Measurements from ENCODE around the gene CRYBG3.

Gene CRYBG3

DNA sequence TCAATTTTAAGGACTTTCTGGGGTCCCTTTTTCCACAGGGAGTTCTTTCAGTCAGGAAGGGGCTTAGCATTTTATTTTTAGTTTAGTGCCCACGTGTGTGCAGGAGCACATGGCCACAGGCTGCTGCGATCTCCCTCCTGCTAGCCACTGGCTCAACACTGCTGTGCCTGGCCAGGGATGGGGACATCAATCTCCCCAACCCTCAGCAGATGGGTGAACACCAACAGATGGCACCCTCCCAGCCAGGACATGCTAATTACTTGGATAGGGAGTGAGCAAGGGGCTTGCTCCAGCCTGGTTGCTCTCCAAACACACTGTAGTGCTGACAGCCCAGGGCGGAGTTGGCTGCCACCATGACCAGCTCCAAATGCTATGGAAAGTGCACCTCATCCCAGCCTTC lies 157.8 kb downstream of the CRYBG3 start:
- DNase-seq, result no peak

DNA sequence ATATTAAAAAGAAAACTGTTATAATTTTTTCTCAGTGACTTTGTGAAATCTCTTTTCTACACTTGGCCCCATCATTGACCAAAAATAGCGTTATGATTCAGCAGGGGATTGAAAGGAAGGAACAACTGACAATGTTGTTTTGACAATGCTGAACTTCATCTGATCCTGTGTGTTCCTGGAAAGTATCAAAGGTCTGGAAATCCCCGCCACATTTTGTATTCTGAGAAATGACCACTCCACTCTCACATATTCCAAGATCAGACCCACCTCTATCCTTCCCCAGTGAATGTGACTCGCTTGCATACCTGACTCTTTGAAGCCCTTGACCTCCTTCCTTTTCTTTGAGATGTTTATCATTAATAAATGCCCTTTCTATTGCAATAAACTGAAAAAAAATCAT lies 160.1 kb downstream of the CRYBG3 start:
- no peak for DNase-seq

DNA sequence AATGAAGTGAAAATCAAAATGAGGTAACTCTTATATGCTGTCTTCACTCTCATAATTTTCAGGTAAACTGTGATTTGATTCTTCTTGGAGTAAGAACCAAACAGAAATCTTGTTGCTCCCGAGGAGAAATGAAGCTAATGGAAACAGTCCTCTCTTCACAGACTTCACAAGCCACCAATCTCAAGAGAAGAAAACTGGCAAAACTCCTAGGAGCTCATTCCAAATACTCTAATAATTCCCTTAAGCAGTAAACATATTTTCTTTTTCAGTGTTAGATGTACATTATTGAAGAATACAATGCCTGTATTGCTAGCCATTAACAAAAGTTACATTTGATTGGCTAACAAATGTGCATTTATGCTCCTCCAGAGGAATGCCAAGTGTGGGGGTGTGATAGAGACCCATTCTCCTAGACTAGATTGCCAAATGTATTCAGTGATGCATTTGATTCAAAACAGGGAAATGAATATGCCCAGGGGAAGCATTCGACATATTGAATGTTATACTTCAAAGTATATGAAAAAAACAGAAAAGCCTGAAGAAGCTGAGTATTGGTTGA lies 162.2 kb downstream of the CRYBG3 start:
- DNase-seq, result no peak

DNA sequence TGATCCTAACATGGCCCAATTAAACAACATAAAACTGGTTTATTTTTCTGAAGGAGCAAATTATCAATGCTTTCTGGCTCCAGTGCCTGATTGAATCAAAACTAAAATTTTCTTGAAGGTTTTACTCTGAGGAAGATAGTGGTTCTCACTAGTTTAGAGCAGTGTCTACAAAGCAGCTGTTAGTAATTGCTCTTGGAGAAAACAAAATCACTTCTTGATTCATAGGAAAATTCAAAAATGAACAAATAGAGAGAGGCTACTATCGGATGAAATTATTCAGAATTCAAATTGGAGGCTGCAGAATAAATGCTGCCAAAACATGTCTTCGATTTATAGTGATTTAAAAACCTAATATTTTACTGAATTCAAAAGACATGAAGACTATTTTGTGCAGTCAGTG lies 165.5 kb downstream of the CRYBG3 start:
- no peak for DNase-seq

DNA sequence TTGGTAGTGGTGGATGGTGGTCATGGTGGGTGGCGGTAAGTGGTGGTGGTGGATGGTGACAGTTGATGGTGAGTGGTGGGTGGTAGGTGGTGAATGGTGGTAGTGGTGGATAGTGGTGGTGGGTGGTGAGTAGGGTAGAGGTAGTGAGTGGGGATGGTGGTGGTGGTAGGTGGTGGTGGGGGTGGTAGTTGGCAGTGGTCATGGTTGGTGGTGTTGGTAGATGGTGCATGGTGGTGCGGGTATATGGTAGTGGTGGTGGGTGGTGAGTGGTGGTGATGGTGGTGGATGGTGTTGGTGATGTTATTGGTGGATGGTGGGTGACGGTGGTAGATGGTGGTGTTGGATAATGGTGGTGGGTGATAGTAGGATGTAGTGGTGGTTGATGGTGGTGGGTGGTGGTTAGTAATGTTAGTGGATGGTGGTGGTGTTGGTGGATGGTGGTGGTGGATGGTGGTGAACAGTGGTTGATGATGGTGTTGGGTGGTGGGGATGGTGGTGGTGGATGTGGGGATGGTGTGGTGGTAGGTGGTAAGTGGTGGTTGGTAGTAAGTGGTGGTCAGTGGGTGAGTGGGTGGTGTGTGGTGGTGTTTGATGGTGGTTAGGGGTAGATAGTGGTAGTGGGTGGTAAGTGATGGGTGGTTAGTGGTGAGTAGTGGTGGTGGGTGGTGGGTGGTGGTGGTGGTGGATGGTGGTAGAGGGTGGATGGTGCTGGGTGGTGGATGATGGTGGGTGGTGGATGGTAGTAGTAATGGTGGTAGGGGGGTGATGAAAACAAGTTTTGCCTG lies 167.2 kb downstream of the CRYBG3 start:
- DNase-seq, result no peak

DNA sequence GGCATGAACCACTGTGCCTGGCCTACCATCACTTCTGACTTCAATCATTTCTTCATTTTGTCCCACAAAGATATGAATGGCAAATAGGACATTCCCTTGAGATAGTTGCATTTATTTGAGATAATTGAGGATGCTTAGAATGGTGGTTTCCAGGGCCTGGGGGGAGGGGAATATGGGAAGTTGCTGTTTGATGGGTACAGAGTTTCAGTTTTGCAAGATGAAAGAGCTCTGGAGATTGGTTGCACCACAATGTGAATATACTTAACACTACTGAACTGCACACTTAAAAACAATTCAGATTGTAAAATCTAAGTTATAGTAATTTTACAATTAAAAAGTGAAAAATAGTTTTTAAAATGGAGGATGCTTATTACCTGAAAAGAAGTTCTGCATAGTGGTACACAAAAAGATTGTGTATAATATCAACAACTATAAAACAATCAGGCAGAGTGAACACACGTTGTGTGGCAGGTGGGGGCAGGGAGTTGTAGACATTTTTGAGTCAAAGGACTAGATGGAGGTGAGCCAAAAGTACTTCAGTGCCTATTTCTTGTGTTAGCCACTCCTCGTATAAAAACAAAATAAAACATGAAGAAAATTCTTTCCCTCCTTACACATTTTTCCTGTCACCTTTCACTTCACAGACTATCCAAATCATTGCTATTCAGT lies 168.9 kb downstream of the CRYBG3 start:
- no peak for DNase-seq

DNA sequence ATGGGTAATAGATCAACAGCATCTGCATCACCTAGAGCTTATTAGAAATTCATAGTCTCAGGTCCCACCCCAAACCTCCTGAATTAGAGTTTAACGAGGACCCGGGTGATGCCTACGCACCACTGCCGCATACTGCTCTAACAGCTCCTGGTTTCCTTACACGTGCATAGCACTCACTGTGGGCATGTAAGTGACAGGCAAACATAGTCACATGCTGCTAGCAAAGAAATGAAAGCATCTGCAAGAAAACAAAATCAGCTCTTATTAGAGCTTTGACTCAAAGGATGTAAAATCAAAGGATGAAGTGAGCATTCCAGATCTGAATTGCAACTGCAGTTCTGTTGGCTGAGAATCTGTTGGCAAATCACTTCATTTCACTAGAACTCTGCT lies 169.5 kb downstream of the CRYBG3 start:
- DNase-seq, result peak; percentile 11

DNA sequence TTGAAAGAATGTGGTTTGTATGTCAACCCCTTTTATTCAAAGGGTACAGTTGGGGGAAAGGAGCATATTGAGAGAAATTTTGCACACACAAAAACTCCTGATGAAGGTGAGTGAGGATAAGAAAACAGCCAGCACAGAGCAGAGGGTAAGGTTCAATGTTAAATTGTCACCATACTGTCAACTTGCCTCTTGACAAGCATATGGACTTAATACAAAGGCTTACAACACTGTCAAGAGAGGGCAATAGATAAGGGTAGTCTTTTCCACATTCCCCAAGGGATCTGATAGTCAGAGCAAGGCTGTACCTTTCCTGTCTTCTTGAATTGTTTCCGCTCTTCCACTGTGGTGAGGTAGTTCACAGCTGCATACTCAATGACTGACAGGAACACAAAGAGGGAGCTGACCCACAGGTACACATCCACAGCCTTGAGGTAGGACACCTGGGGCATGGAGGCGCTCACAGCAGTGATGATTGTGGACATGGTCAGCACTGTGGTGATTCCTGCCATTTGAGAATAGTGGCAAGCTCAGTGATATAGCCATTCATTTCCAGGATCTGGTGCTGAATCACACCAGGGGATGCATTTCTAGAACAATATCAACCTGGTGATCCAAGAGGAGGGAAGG lies 170.8 kb downstream of the CRYBG3 start:
- DNase-seq, result no peak

DNA sequence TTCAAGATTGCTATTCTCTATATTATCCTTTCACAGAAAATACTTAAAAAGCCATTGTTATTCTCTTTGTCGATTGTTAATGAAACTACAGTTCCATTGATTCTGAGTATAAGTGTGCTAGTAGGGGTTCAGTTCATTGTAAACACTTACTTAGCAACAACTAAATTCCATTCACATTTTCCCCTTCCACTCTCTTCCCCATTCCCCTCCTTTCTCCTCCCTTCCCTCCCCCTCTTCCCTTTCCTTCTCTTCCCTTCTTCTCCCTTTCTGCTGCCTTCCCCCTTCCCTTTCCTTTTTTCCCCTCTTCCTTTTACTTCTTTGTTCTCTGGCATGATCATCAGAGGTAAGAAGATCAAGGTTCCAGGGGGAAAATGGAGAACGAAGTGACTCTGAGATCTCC lies 171.7 kb downstream of the CRYBG3 start:
- no peak for DNase-seq

DNA sequence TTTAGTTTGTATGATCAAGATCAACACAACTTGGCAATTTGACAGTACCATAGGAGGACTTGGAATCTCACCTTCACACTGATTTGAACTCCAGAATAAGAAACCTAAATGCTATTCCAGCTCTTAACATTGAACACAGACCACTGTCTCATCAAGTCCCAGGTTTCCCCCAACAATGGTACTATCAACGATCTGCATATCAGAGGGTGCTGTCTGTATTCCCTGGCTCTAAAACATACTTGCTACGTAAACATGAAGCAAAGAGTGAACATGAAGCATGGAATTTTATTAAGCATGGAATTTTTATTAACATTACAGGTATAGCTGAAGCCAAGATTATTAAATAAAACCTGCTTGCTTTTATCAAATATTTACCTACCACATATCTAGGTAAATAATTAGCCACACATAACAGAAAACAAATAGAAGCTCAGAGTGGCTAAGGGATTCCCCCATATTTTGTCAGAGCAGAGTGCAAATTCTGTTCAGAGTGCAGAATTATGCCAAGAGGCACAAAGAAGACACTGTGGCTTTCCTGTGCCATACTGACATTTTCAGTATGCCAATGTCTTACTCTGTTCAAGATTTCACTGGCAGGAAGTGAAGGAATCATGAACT lies 172.6 kb downstream of the CRYBG3 start:
- no peak for DNase-seq

Measured in CD4-positive, alpha-beta T cell treated with Interleukin-4 for 4 hours (primary cell).